WTC11 (cell line): Measurements from ENCODE around the gene MYO16. TPM values are rescaled to one million over a fixed set of nuclear protein-coding genes. Genes with fewer than 3 reads are reported as not detected.

Experiments used
- ATAC-seq: fragments of 200-7000 bp; cut with Tn5 transposase; 2 replicates; pipeline ENCODE4 v1.10.0; 2021; ENCODE audit warnings: mild to moderate bottlenecking, moderate library complexity
- CTCF ChIA-PET: fragments of 300-600 bp; sonication (Branson Sonifier 250); formaldehyde crosslinking; loops from one replicate; lab custom pipeline; 2021; ENCODE audit warnings: antibody characterized with exemption; lab: Charles Lee
- POLR2A ChIA-PET: fragments of 350-600 bp; sonication (Branson Sonifier 250); formaldehyde crosslinking; loops from one replicate; lab custom pipeline; 2021; ENCODE audit warnings: antibody characterized with exemption; lab: Charles Lee
- DNase-seq: peaks from one replicate; pipeline ENCODE4 v3.0.0; 2021; ENCODE audit warnings: low spot score
- H3K27ac Mint-ChIP-seq: 2 replicates; pipeline ENCODE4 v1.8.0; 2021; ENCODE audit warnings: mixed read lengths
- H3K27me3 Mint-ChIP-seq: 2 replicates; pipeline ENCODE4 v1.8.0; 2021; ENCODE audit warnings: low read depth, mild to moderate bottlenecking, moderate library complexity, mixed read lengths
- H3K36me3 Mint-ChIP-seq: 2 replicates; pipeline ENCODE4 v1.8.0; 2021; ENCODE audit warnings: mixed read lengths
- H3K4me1 Mint-ChIP-seq: 2 replicates; pipeline ENCODE4 v1.8.0; 2022; ENCODE audit warnings: mixed read lengths
- H3K4me3 Mint-ChIP-seq: 2 replicates; pipeline ENCODE4 v1.8.0; 2021; ENCODE audit warnings: mild to moderate bottlenecking, moderate library complexity, mixed read lengths
- H3K9me3 Mint-ChIP-seq: 2 replicates; pipeline ENCODE4 v1.8.0; 2021; ENCODE audit warnings: mixed read lengths
- ARID4B ChIP-seq: sonication (generic); formaldehyde crosslinking; IDR thresholded peaks from 2 replicates; pipeline ENCODE4 v1.8.0; 2023; ENCODE audit warnings: missing genetic modification reagents, mild to moderate bottlenecking, borderline replicate concordance
- CREB1 ChIP-seq: sonication (generic); formaldehyde crosslinking; IDR thresholded peaks from 2 replicates; pipeline ENCODE4 v1.8.0; 2023; ENCODE audit warnings: mild to moderate bottlenecking, missing genetic modification reagents
- GRHL2 ChIP-seq: fragments of 250-450 bp; sonication (Bioruptor Pico); IDR thresholded peaks from 2 replicates; pipeline ENCODE4 v1.8.0; 2022; ENCODE audit warnings: mild to moderate bottlenecking, moderate library complexity; ENCODE audit not compliant: insufficient replicate concordance, severe bottlenecking
- JAZF1 ChIP-seq: fragments of 250-450 bp; sonication (Bioruptor Pico); IDR thresholded peaks from 2 replicates; pipeline ENCODE4 v1.9.0; 2021; ENCODE audit warnings: moderate library complexity, mild to moderate bottlenecking, inconsistent platforms
- PRRX2 ChIP-seq: fragments of 250-450 bp; sonication (Bioruptor Pico); IDR thresholded peaks from 2 replicates; pipeline ENCODE4 v1.8.0; 2021; ENCODE audit warnings: mild to moderate bottlenecking
- RELA ChIP-seq: sonication (generic); formaldehyde crosslinking; IDR thresholded peaks from 2 replicates; pipeline ENCODE4 v1.8.1; 2022; ENCODE audit warnings: missing genetic modification reagents, mild to moderate bottlenecking, borderline replicate concordance
- TCF7 ChIP-seq: sonication (generic); formaldehyde crosslinking; IDR thresholded peaks from 2 replicates; pipeline ENCODE4 v1.8.0; 2022; ENCODE audit warnings: mild to moderate bottlenecking, low read depth, missing genetic modification reagents, moderate library complexity
- ZNF219 ChIP-seq: sonication (generic); formaldehyde crosslinking; IDR thresholded peaks from 2 replicates; pipeline ENCODE4 v1.8.0; 2023; ENCODE audit warnings: missing genetic modification reagents, mild to moderate bottlenecking, borderline replicate concordance
- ZNF263 ChIP-seq: sonication (generic); formaldehyde crosslinking; IDR thresholded peaks from 2 replicates; pipeline ENCODE4 v1.8.1; 2022; ENCODE audit warnings: low read depth, mild to moderate bottlenecking, moderate library complexity, missing genetic modification reagents
- ZNF396 ChIP-seq: fragments of 250-450 bp; sonication (Bioruptor Pico); IDR thresholded peaks from 2 replicates; pipeline ENCODE4 v1.8.0; 2021; ENCODE audit warnings: mild to moderate bottlenecking, moderate library complexity, borderline replicate concordance
- ZNF512 ChIP-seq: sonication (generic); formaldehyde crosslinking; IDR thresholded peaks from 2 replicates; pipeline ENCODE4 v1.8.1; 2022; ENCODE audit warnings: missing genetic modification reagents, borderline replicate concordance
- total RNA-seq: library from RNA; stranded (reverse); gene quantifications from 3 replicates; pipeline ENCODE4 v1.2.3, GENCODE V29; 2021
- TF ChIP-seq, protein P1 (sequence below): sonication (generic); formaldehyde crosslinking; IDR thresholded peaks from 2 replicates; pipeline ENCODE4 v1.8.1; 2023; ENCODE audit warnings: mild to moderate bottlenecking, missing genetic modification reagents, moderate library complexity
- TF ChIP-seq, protein P2 (sequence below): fragments of 250-450 bp; sonication (Bioruptor Pico); IDR thresholded peaks from 2 replicates; pipeline ENCODE4 v1.9.0; 2021; ENCODE audit warnings: mild to moderate bottlenecking
- TF ChIP-seq, protein P3 (sequence below): sonication (generic); formaldehyde crosslinking; IDR thresholded peaks from 2 replicates; pipeline ENCODE4 v1.8.1; 2022; ENCODE audit warnings: mild to moderate bottlenecking, missing genetic modification reagents, moderate library complexity, borderline replicate concordance
- TF ChIP-seq, protein P4 (sequence below): sonication (generic); formaldehyde crosslinking; IDR thresholded peaks from 2 replicates; pipeline ENCODE4 v1.8.0; 2022; ENCODE audit warnings: mild to moderate bottlenecking, missing genetic modification reagents
- TF ChIP-seq, protein P5 (sequence below): sonication (generic); formaldehyde crosslinking; IDR thresholded peaks from 2 replicates; pipeline ENCODE4 v1.8.1; 2022; ENCODE audit warnings: low read depth, missing genetic modification reagents, borderline replicate concordance

MYO16 gene
- total RNA-seq, 1 experiment from 2014 or later, result 0.09 TPM

GRCh38 chr13:109148243-109148642, 518.8 kb downstream of the MYO16 start:
- POLR2A ChIA-PET, result no interaction called here
- Mint-ChIP-seq H3K4me1 (peaks cover 16% of the 10 kb centered on the region), H3K36me3 (no peaks in the 10 kb centered on the region), H3K9me3 (no peaks in the 10 kb centered on the region), H3K27me3 (no peaks in the 10 kb centered on the region), H3K4me3 (no peak overlapping the region), H3K27ac (no peak overlapping the region)
- ATAC-seq (no peak), DNase-seq (no peak)
- CTCF ChIA-PET, result no interaction called here
- TF ChIP-seq, protein P1, sequence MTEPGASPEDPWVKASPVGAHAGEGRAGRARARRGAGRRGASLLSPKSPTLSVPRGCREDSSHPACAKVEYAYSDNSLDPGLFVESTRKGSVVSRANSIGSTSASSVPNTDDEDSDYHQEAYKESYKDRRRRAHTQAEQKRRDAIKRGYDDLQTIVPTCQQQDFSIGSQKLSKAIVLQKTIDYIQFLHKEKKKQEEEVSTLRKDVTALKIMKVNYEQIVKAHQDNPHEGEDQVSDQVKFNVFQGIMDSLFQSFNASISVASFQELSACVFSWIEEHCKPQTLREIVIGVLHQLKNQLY (CRISPR knock-in tag), result no peak
- TF ChIP-seq ARID4B (CRISPR knock-in tag) (no peak), ZNF512 (no peak), GRHL2 (CRISPR knock-in tag) (no peak), JAZF1 (CRISPR knock-in tag) (no peak), RELA (no peak), PRRX2 (CRISPR knock-in tag) (no peak), ZNF396 (no peak), ZNF263 (CRISPR knock-in tag) (no peak), TCF7 (CRISPR knock-in tag) (no peak), ZNF219 (CRISPR knock-in tag) (no peak), CREB1 (CRISPR knock-in tag) (no peak)
- TF ChIP-seq, protein P2, sequence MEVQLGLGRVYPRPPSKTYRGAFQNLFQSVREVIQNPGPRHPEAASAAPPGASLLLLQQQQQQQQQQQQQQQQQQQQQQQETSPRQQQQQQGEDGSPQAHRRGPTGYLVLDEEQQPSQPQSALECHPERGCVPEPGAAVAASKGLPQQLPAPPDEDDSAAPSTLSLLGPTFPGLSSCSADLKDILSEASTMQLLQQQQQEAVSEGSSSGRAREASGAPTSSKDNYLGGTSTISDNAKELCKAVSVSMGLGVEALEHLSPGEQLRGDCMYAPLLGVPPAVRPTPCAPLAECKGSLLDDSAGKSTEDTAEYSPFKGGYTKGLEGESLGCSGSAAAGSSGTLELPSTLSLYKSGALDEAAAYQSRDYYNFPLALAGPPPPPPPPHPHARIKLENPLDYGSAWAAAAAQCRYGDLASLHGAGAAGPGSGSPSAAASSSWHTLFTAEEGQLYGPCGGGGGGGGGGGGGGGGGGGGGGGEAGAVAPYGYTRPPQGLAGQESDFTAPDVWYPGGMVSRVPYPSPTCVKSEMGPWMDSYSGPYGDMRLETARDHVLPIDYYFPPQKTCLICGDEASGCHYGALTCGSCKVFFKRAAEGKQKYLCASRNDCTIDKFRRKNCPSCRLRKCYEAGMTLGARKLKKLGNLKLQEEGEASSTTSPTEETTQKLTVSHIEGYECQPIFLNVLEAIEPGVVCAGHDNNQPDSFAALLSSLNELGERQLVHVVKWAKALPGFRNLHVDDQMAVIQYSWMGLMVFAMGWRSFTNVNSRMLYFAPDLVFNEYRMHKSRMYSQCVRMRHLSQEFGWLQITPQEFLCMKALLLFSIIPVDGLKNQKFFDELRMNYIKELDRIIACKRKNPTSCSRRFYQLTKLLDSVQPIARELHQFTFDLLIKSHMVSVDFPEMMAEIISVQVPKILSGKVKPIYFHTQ (CRISPR knock-in tag), result no peak
- TF ChIP-seq, protein P3, sequence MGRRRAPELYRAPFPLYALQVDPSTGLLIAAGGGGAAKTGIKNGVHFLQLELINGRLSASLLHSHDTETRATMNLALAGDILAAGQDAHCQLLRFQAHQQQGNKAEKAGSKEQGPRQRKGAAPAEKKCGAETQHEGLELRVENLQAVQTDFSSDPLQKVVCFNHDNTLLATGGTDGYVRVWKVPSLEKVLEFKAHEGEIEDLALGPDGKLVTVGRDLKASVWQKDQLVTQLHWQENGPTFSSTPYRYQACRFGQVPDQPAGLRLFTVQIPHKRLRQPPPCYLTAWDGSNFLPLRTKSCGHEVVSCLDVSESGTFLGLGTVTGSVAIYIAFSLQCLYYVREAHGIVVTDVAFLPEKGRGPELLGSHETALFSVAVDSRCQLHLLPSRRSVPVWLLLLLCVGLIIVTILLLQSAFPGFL (CRISPR knock-in tag), result no peak
- TF ChIP-seq, protein P4, sequence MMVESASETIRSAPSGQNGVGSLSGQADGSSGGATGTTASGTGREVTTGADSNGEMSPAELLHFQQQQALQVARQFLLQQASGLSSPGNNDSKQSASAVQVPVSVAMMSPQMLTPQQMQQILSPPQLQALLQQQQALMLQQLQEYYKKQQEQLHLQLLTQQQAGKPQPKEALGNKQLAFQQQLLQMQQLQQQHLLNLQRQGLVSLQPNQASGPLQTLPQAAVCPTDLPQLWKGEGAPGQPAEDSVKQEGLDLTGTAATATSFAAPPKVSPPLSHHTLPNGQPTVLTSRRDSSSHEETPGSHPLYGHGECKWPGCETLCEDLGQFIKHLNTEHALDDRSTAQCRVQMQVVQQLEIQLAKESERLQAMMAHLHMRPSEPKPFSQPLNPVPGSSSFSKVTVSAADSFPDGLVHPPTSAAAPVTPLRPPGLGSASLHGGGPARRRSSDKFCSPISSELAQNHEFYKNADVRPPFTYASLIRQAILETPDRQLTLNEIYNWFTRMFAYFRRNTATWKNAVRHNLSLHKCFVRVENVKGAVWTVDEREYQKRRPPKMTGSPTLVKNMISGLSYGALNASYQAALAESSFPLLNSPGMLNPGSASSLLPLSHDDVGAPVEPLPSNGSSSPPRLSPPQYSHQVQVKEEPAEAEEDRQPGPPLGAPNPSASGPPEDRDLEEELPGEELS (CRISPR knock-in tag), result no peak
- TF ChIP-seq, protein P5, sequence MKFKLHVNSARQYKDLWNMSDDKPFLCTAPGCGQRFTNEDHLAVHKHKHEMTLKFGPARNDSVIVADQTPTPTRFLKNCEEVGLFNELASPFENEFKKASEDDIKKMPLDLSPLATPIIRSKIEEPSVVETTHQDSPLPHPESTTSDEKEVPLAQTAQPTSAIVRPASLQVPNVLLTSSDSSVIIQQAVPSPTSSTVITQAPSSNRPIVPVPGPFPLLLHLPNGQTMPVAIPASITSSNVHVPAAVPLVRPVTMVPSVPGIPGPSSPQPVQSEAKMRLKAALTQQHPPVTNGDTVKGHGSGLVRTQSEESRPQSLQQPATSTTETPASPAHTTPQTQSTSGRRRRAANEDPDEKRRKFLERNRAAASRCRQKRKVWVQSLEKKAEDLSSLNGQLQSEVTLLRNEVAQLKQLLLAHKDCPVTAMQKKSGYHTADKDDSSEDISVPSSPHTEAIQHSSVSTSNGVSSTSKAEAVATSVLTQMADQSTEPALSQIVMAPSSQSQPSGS, result no peak
